HEK293T (cell line): ENCODE measurements around the gene SNCA.

Experiments used
- CTCF ChIA-PET: fragments of 350-600 bp; formaldehyde crosslinking; extraction: SDS; loops from one replicate; lab custom pipeline; 2021; ENCODE audit warnings: antibody characterized with exemption, inconsistent platforms; lab: Yijun Ruan, JAX
- POLR2A ChIA-PET: fragments of 350-600 bp; formaldehyde crosslinking; extraction: SDS; loops from one replicate; lab custom pipeline; 2020; ENCODE audit warnings: antibody characterized with exemption, inconsistent platforms; lab: Yijun Ruan, JAX
- DNase-seq: peaks from one replicate; pipeline ENCODE4 v3.0.0; 2012; ENCODE audit warnings: mixed read lengths; ENCODE audit errors: extremely low spot score
- ARNT ChIP-seq: fragments of 450-650 bp; IDR thresholded peaks from 2 replicates; pipeline ENCODE4 v1.6.1; 2017; ENCODE audit warnings: mild to moderate bottlenecking
- BHLHE40 ChIP-seq: fragments of 450-650 bp; IDR thresholded peaks from 2 replicates; pipeline ENCODE4 v1.6.1; 2016; ENCODE audit warnings: mild to moderate bottlenecking, moderate library complexity, borderline replicate concordance
- CTBP1 ChIP-seq: fragments of 450-650 bp; IDR thresholded peaks from 2 replicates; pipeline ENCODE4 v1.6.1; 2016; ENCODE audit warnings: borderline replicate concordance
- ELF4 ChIP-seq: fragments of 450-650 bp; IDR thresholded peaks from 2 replicates; pipeline ENCODE4 v1.6.1; 2017; ENCODE audit warnings: antibody characterized with exemption
- FOXA1 ChIP-seq: fragments of 450-650 bp; IDR thresholded peaks from 2 replicates; pipeline ENCODE4 v1.6.1; 2016; ENCODE audit warnings: mild to moderate bottlenecking
- FOXK2 ChIP-seq: fragments of 450-650 bp; IDR thresholded peaks from 2 replicates; pipeline ENCODE4 v1.6.1; 2016; ENCODE audit warnings: mild to moderate bottlenecking
- FOXM1 ChIP-seq: fragments of 450-650 bp; IDR thresholded peaks from 2 replicates; pipeline ENCODE4 v1.6.1; 2017; ENCODE audit warnings: mild to moderate bottlenecking, borderline replicate concordance
- HDGF ChIP-seq: fragments of 450-650 bp; IDR thresholded peaks from 2 replicates; pipeline ENCODE4 v1.6.1; 2017; ENCODE audit warnings: antibody characterized with exemption, borderline replicate concordance
- L3MBTL2 ChIP-seq: fragments of 450-650 bp; conservative IDR thresholded peaks from 2 replicates; pipeline ENCODE4 v1.6.1; 2016; ENCODE audit warnings: mild to moderate bottlenecking
- LEF1 ChIP-seq: fragments of 450-650 bp; IDR thresholded peaks from 2 replicates; pipeline ENCODE4 v1.6.1; 2017; ENCODE audit warnings: mild to moderate bottlenecking, borderline replicate concordance
- NFRKB ChIP-seq: fragments of 450-650 bp; IDR thresholded peaks from 2 replicates; pipeline ENCODE4 v1.6.1; 2016; ENCODE audit warnings: mild to moderate bottlenecking, moderate library complexity
- SP1 ChIP-seq: fragments of 450-650 bp; IDR thresholded peaks from 2 replicates; pipeline ENCODE4 v1.6.1; 2017
- SUZ12 ChIP-seq: fragments of 450-650 bp; IDR thresholded peaks from 2 replicates; pipeline ENCODE4 v1.6.1; 2016; ENCODE audit warnings: mild to moderate bottlenecking
- TARDBP ChIP-seq: fragments of 450-650 bp; IDR thresholded peaks from 2 replicates; pipeline ENCODE4 v1.6.1; 2016
- ZNF384 ChIP-seq: fragments of 450-650 bp; IDR thresholded peaks from 2 replicates; pipeline ENCODE4 v1.6.1; 2016
- TF ChIP-seq, protein P1 (sequence below): fragments of 450-650 bp; IDR thresholded peaks from 2 replicates; pipeline ENCODE4 v1.6.1; 2016

Gene SNCA

DNA sequence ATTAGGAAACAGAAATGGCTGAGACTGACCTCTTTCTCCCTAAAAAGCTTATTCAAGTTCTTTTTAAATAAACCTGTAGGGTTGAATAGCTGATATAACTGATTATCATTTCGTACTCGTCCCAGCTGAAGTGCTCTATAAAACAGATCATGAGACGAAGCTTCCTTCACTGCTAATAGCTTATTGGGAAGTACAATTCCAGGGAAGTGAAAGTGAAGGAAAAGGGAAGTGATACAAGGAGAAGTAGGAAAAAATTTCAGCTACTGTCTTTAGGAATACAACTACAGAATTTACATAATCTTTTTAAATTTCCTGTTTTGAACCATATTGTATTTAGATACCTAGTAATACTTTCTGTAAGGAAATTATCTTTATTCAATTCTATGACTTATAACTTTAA lies 103.0 kb downstream of the SNCA start:
- TF ChIP-seq TARDBP (no peak), FOXA1 (no peak), CTBP1 (no peak), L3MBTL2 (no peak)
- TF ChIP-seq, protein P1, sequence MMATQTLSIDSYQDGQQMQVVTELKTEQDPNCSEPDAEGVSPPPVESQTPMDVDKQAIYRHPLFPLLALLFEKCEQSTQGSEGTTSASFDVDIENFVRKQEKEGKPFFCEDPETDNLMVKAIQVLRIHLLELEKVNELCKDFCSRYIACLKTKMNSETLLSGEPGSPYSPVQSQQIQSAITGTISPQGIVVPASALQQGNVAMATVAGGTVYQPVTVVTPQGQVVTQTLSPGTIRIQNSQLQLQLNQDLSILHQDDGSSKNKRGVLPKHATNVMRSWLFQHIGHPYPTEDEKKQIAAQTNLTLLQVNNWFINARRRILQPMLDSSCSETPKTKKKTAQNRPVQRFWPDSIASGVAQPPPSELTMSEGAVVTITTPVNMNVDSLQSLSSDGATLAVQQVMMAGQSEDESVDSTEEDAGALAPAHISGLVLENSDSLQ = no peak
- ChIA-PET POLR2A (no interaction called here), CTCF (no interaction called here)
- no peak for DNase-seq

DNA sequence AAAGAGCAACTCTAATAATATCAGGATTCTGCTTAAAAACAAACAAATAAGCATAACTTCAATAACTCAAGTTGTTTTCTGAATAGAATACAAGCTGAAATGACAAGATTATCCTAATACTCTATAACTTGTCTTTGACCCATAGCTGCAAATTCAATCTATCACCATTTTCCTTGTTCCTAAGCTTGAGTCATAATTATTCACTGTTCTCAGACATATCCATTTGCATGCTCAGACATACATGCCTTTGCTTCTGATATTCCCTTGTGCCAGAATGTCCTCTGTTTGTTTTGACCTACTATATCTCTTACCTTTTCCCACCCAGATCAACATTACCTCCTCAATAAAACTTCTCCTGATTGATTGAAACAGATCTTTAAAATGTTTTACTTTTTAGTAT lies 109.7 kb downstream of the SNCA start:
- DNase-seq = no peak
- ChIA-PET CTCF (interaction anchor here (0.6 kb wide), 1 partner anchor 19 kb away, joined by 4 read pairs; no protein-coding TSS in a partner anchor), POLR2A (no interaction called here)
- TF ChIP-seq NFRKB (no peak), SUZ12 (no peak), LEF1 (no peak), FOXM1 (no peak), CTBP1 (no peak), ELF4 (no peak), ZNF384 (no peak), ARNT (no peak), L3MBTL2 (no peak), BHLHE40 (no peak), TARDBP (no peak), SP1 (no peak), HDGF (no peak), FOXK2 (no peak), FOXA1 (no peak)
- TF ChIP-seq, protein P1 = no peak

DNA sequence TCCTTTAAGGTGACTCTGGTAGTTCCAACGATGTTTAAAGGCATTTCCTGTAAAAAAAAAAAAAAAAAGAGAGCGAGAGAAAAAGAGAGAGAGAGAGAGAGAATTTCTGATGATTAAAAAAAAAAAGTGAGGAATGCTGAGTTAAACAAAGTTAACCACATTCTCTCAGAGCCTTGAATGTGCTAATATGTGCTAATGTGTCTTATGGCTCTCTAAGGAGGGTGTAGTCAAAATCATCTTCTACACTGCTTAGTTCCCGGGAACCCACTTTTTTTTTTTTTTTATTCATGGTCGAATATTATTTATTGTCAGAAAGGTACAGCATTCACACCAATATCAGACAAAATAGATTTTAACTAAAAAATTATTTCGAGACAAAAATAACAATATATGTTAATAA lies 111.7 kb downstream of the SNCA start:
- POLR2A ChIA-PET = no interaction called here
- no peak for DNase-seq
- CTCF ChIA-PET = no interaction called here
- TF ChIP-seq FOXA1 (no peak), L3MBTL2 (no peak), ELF4 (no peak), LEF1 (no peak), NFRKB (no peak), ZNF384 (no peak), BHLHE40 (no peak), CTBP1 (no peak), SP1 (no peak), HDGF (no peak), SUZ12 (no peak), FOXM1 (no peak), FOXK2 (no peak)
- TF ChIP-seq, protein P1 = no peak

DNA sequence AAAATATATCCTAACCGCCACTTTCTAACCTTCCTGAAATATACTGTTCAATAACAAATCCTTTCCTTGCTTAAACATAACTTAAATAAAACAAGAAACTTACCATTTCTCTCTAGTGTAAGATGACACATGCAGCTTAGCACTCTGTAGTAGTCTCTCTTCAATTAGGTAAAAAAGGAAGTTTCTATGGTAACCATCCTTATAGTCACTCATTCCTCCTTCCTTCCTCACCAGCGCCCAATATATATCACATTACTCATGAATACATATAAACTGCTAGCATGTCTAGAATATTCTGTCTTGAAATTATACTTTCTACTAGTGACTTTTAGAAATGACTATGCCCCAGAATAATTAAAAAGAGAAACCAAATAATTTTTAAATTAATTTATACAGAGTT lies 112.2 kb downstream of the SNCA start:
- ChIA-PET CTCF (no interaction called here), POLR2A (no interaction called here)
- TF ChIP-seq FOXA1 (no peak), LEF1 (no peak), L3MBTL2 (no peak), ZNF384 (no peak), FOXM1 (no peak), HDGF (no peak), ARNT (no peak), SP1 (no peak), TARDBP (no peak)
- TF ChIP-seq, protein P1 = no peak
- no peak for DNase-seq

DNA sequence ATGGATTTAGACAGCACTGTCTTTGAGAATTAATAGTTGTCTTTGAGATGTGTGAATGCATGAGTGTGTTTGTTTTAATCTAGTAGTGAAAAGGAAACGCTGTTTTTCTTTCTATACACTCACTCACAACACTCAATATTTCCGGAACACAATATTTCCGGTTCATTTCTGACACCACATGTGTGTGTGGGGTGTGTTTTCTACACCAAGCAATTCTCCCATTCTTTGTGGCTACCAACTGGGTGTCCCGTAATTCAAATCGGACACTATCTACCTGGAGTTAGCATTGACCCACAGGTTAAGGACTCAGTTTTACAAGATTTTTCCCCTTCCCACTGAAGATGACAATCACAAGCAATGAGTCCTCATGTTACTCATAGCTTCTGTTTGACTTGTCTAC lies 113.9 kb downstream of the SNCA start:
- DNase-seq = no peak
- TF ChIP-seq HDGF (no peak), SP1 (no peak), ELF4 (no peak), LEF1 (no peak), BHLHE40 (no peak), TARDBP (no peak), FOXA1 (no peak)
- ChIA-PET POLR2A (no interaction called here), CTCF (no interaction called here)

DNA sequence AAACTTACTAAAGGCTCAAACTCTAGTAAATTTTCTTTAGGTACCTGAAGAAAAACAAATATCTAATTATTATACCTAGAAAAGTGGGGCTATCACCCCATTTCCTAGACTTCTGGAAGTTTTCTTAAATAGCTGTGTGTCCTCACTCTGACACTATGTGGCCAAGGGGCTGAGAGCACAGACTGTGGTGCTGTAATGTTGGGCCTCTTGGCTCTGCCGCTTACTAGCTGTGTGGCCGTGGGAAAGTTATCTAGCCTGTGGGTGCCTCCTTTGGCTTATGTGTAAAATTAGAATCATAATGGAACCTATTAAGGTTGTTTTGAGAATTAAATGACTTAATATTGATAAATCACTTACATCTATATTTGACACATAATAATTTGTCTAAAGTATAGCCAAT lies 114.4 kb downstream of the SNCA start:
- ChIA-PET CTCF (no interaction called here), POLR2A (no interaction called here)
- DNase-seq = no peak
- TF ChIP-seq FOXK2 = no peak
- TF ChIP-seq L3MBTL2 = no peak
- TF ChIP-seq FOXM1 = no peak
- no peak for TF ChIP-seq SUZ12
- TF ChIP-seq TARDBP = no peak
- no peak for TF ChIP-seq HDGF
- TF ChIP-seq, protein P1 = no peak
- no peak for TF ChIP-seq NFRKB
- no peak for TF ChIP-seq BHLHE40
- no peak for TF ChIP-seq ARNT
- TF ChIP-seq CTBP1 = no peak
- TF ChIP-seq LEF1 = no peak
- TF ChIP-seq ZNF384 = no peak
- TF ChIP-seq SP1 = no peak
